OCI-LY7 (cell line): ENCODE data around the gene MSL1.

ENCODE experiments used
- EZH2phosphoT487 ChIP-seq: fragments of 200-600 bp; sonication (generic); IDR thresholded peaks from 2 replicates; pipeline ENCODE4 v1.6.1; 2018; ENCODE audit warnings: low read depth, borderline replicate concordance, mild to moderate bottlenecking, mixed run types, antibody characterized with exemption, low read length, moderate library complexity, mixed read lengths
- TF ChIP-seq, protein P1 (sequence below): fragments of 200-600 bp; sonication (generic); conservative IDR thresholded peaks from 2 replicates; pipeline ENCODE4 v1.5.1; 2014; ENCODE audit warnings: mild to moderate bottlenecking, antibody characterized with exemption, low read length, moderate library complexity, mixed read lengths

DNA sequence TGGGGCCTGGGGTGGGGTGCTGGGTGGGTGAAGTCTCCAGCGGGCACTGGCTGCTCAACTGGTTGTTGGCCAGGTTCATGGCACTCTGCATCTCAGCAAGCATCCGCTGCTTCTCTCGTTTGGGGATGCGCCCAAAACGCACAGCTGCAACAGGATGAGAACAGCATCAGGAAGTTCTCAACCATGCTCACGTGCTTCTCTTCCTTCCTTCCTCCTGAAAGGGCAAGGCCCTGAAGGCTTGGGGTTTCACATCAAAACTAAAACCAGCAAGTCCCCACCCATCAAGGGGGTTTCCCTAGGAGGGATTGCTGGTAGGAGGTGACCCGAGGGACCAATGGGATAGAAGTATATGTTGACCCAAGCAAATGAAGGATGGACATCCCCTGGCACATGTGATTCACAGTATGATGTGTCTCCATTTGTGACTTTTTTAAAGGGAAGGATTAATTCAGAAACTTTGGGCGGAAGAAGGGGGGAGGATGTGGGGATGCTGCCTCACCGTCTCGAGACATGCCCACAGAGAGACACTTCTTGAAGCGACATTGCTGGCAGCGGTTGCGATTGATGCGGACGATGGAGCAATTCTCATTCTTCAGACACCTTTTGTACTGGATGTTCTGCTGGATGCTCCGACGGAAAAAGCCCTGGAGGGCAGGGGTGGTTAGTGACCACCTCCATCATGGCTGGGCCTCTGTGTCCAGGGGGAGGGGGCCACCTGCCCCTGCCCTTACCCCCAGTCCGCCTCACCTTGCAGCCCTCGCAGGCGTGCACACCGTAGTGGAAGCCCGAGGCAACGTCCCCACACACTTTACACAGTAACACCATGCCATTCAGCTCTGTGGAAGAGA, 25.6 kb upstream of the MSL1 start:
- TF ChIP-seq, protein P1, sequence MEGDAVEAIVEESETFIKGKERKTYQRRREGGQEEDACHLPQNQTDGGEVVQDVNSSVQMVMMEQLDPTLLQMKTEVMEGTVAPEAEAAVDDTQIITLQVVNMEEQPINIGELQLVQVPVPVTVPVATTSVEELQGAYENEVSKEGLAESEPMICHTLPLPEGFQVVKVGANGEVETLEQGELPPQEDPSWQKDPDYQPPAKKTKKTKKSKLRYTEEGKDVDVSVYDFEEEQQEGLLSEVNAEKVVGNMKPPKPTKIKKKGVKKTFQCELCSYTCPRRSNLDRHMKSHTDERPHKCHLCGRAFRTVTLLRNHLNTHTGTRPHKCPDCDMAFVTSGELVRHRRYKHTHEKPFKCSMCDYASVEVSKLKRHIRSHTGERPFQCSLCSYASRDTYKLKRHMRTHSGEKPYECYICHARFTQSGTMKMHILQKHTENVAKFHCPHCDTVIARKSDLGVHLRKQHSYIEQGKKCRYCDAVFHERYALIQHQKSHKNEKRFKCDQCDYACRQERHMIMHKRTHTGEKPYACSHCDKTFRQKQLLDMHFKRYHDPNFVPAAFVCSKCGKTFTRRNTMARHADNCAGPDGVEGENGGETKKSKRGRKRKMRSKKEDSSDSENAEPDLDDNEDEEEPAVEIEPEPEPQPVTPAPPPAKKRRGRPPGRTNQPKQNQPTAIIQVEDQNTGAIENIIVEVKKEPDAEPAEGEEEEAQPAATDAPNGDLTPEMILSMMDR, result no peak
- TF ChIP-seq EZH2phosphoT487, result no peak
